Loucy (cell line): ENCODE data around the gene HTR5A.

Experiments used
- H2AFZ ChIP-seq: fragments of 200-600 bp; sonication (generic); 2 replicates; pipeline ENCODE4 v1.6.0; 2016; ENCODE audit warnings: antibody characterized with exemption, mild to moderate bottlenecking, low read length, moderate library complexity
- H3F3A ChIP-seq: fragments of 200-600 bp; 2 replicates; pipeline ENCODE4 v1.6.0; 2016; ENCODE audit warnings: antibody characterized with exemption, low read depth, mild to moderate bottlenecking
- H3K27me3 ChIP-seq: fragments of 200-600 bp; sonication (generic); 2 replicates; pipeline ENCODE4 v1.6.1; 2014; ENCODE audit warnings: low read length, mild to moderate bottlenecking; ENCODE audit not compliant: insufficient read depth, poor library complexity, severe bottlenecking
- H3K36me3 ChIP-seq: fragments of 200-600 bp; sonication (generic); 2 replicates; pipeline ENCODE4 v1.6.1; 2016; ENCODE audit warnings: low read length; ENCODE audit not compliant: insufficient read depth
- H3K4me1 ChIP-seq: fragments of 200-600 bp; sonication (generic); 2 replicates; pipeline ENCODE4 v1.5.1; 2014; ENCODE audit warnings: low read length, mild to moderate bottlenecking; ENCODE audit not compliant: insufficient read depth, poor library complexity, severe bottlenecking
- H3K4me2 ChIP-seq: fragments of 200-600 bp; sonication (generic); 2 replicates; pipeline ENCODE4 v1.6.0; 2014; ENCODE audit warnings: antibody characterized with exemption, low read length, low read depth, mild to moderate bottlenecking; ENCODE audit not compliant: poor library complexity, severe bottlenecking
- H3K4me3 ChIP-seq: fragments of 200-600 bp; sonication (generic); 2 replicates; pipeline ENCODE4 v1.5.1; 2014; ENCODE audit warnings: low read length, mild to moderate bottlenecking, mixed read lengths; ENCODE audit not compliant: poor library complexity, severe bottlenecking
- H3K79me2 ChIP-seq: fragments of 200-600 bp; sonication (generic); 2 replicates; pipeline ENCODE4 v1.6.1; 2014; ENCODE audit warnings: low read length; ENCODE audit not compliant: insufficient read depth
- H3K9ac ChIP-seq: fragments of 200-600 bp; sonication (generic); 2 replicates; pipeline ENCODE4 v1.6.0; 2014; ENCODE audit warnings: mild to moderate bottlenecking, low read depth, low read length, moderate library complexity; ENCODE audit not compliant: poor library complexity, severe bottlenecking
- H3K9me2 ChIP-seq: fragments of 200-600 bp; sonication (generic); replicated peaks from 2 replicates; pipeline ENCODE4 v1.6.1; 2016; ENCODE audit warnings: low read depth, low read length, mixed read lengths
- H3K9me3 ChIP-seq: fragments of 200-600 bp; sonication (generic); 2 replicates; pipeline ENCODE4 v1.6.1; 2014; ENCODE audit warnings: mild to moderate bottlenecking, antibody characterized with exemption, low read length, low read depth; ENCODE audit not compliant: insufficient read depth
- H4K20me1 ChIP-seq: fragments of 200-600 bp; sonication (generic); 2 replicates; pipeline ENCODE4 v1.6.0; 2014; ENCODE audit warnings: antibody characterized with exemption, low read length, mild to moderate bottlenecking; ENCODE audit not compliant: insufficient read depth, poor library complexity, severe bottlenecking
- EZH2phosphoT487 ChIP-seq: fragments of 200-600 bp; IDR thresholded peaks from 2 replicates; pipeline ENCODE4 v1.6.1; 2018; ENCODE audit warnings: antibody characterized with exemption, mild to moderate bottlenecking, moderate library complexity, borderline replicate concordance
- TF ChIP-seq, protein P1 (sequence below): fragments of 200-600 bp; sonication (generic); conservative IDR thresholded peaks from 2 replicates; pipeline ENCODE4 v1.5.1; 2014; ENCODE audit warnings: mild to moderate bottlenecking, antibody characterized with exemption, low read length

HTR5A gene

GRCh38 chr7:155069992-155070751, at the start of gene HTR5A:
HTR5A (plus strand) TSS chr7:155070324; CDS start chr7:155070900, 576 bp downstream.
- H3K9me2 ChIP-seq: no peaks in the 10 kb centered on the region
- no peaks in the 10 kb centered on the region for H3K27me3 ChIP-seq
- TF ChIP-seq EZH2phosphoT487: no peak
- TF ChIP-seq, protein P1, sequence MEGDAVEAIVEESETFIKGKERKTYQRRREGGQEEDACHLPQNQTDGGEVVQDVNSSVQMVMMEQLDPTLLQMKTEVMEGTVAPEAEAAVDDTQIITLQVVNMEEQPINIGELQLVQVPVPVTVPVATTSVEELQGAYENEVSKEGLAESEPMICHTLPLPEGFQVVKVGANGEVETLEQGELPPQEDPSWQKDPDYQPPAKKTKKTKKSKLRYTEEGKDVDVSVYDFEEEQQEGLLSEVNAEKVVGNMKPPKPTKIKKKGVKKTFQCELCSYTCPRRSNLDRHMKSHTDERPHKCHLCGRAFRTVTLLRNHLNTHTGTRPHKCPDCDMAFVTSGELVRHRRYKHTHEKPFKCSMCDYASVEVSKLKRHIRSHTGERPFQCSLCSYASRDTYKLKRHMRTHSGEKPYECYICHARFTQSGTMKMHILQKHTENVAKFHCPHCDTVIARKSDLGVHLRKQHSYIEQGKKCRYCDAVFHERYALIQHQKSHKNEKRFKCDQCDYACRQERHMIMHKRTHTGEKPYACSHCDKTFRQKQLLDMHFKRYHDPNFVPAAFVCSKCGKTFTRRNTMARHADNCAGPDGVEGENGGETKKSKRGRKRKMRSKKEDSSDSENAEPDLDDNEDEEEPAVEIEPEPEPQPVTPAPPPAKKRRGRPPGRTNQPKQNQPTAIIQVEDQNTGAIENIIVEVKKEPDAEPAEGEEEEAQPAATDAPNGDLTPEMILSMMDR: no peak
- no peaks in the 10 kb centered on the region for H4K20me1 ChIP-seq
- no peak within 1 kb of the TSS for H2AFZ ChIP-seq
- H3K9ac ChIP-seq: no peak within 1 kb of the TSS
- H3K4me2 ChIP-seq: no peak within 1 kb of the TSS
- H3F3A ChIP-seq: no peaks in the 10 kb centered on the region
- no peaks in the 10 kb centered on the region for H3K36me3 ChIP-seq
- H3K4me3 ChIP-seq: no peak within 1 kb of the TSS
- H3K79me2 ChIP-seq: no peaks in the 10 kb centered on the region
- H3K4me1 ChIP-seq: no peaks in the 10 kb centered on the region
- no peaks in the 10 kb centered on the region for H3K9me3 ChIP-seq

DNA sequence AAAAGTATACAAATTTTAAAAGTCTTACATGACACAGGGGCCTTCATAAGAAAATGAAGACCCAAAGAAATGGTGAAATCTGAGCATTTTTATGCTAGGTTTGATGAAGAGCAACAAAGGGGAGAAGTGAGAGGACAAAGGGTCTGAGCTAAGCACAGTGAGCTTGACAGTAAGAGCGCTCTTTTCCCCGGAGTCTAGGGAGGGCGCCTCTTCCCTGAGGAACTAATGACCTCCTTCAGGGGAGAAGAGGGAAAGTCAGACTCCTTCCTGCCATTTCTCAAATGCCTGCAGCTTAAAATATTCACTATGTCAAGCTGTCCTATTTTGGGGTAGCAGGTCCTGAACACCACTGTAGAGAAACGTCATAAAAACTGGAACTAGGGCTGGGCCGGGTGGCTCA, 49.1 kb upstream of the HTR5A start:
- Histone ChIP-seq H3K4me2 (no peak overlapping the region), H3K9me2 (no peaks in the 10 kb centered on the region), H3F3A (no peaks in the 10 kb centered on the region), H3K4me3 (no peak overlapping the region), H3K79me2 (no peaks in the 10 kb centered on the region), H2AFZ (no peak overlapping the region), H3K9ac (no peak overlapping the region), H4K20me1 (no peaks in the 10 kb centered on the region), H3K27me3 (no peaks in the 10 kb centered on the region), H3K9me3 (no peaks in the 10 kb centered on the region), H3K36me3 (no peaks in the 10 kb centered on the region), H3K4me1 (no peaks in the 10 kb centered on the region)
- TF ChIP-seq, protein P1: no peak
- TF ChIP-seq EZH2phosphoT487: no peak

DNA sequence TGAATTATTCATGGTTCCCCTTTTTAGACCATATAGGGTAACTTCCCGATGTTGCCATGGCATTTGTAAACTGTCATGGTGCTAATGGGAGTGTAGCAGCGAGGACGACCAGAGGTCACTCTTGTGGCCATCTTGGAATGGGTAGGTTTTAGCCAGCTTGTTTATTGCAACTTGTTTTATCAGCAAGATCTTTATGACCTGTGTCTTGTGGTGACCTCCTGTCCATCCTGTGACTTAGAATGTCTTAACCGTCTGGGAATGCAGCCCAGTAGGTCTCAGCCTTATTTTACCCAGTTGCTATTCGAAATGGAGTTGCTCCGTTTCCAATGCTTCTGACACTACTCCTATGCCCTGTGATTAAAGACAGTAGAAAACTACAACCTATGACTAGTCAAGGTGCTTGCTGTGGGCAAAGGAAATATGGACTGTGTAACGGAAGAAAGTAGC, 48.4 kb upstream of the HTR5A start:
- Histone ChIP-seq H4K20me1 (no peaks in the 10 kb centered on the region), H3K4me3 (no peak overlapping the region), H3K36me3 (no peaks in the 10 kb centered on the region), H3K79me2 (no peaks in the 10 kb centered on the region), H3K9ac (no peak overlapping the region), H3K27me3 (no peaks in the 10 kb centered on the region), H2AFZ (no peak overlapping the region), H3F3A (no peaks in the 10 kb centered on the region), H3K4me2 (no peak overlapping the region), H3K9me2 (no peaks in the 10 kb centered on the region), H3K9me3 (no peaks in the 10 kb centered on the region), H3K4me1 (no peaks in the 10 kb centered on the region)
- TF ChIP-seq, protein P1: no peak
- TF ChIP-seq EZH2phosphoT487: no peak
